Vein endothelial cell (primary cell): ENCODE results near the gene RBM11. TPM values are rescaled to one million over a fixed set of nuclear protein-coding genes. Genes with fewer than 3 reads are reported as not detected.

Experiments
- total RNA-seq: library from RNA; depleted of rRNA; stranded (reverse); fragments of >200 nt; gene quantifications from 2 replicates; pipeline ENCODE4 v1.2.3, GENCODE V29; 2012

The RBM11 gene
- not detected in 2 replicates for total RNA-seq

GRCh38 chr21:14215971-14216641 lies at the start of gene RBM11:
Gene RBM11 (plus strand): TSS chr21:14216157. CDS start chr21:14216187, 30 bp downstream.

GRCh38 chr21:14210738-14211137 lies 5.2 kb upstream of the RBM11 start, which contains the start of gene LIPI:
Gene LIPI (minus strand): TSS chr21:14210955. CDS start chr21:14210845, 110 bp downstream.

Other genes with a start within 250 kb of the RBM11 start
- gene LIPI, start 5.2 kb upstream of the RBM11 start, total RNA-seq: not detected in 2 replicates
- gene HSPA13, start 167.0 kb downstream of the RBM11 start, total RNA-seq: 49.6 and 50.1 TPM in 2 replicates